Heart left ventricle (tissue), 16 donors: Measurements from ENCODE around the gene POMP. TPM values are rescaled to one million over a fixed set of nuclear protein-coding genes. Genes with fewer than 3 reads are reported as not detected.
A peak's percentile ranks its signal among the peaks of the same experiment; 100 is the strongest.

Experiments used
- ATAC-seq, 4 donors: fragments of 200-7000 bp; cut with Tn5 transposase; one replicate each; pipeline ENCODE4 v1.9.1; 2020 to 2022; ENCODE audit warnings: moderate library complexity in 4 of 4, mild to moderate bottlenecking in 3 of 4, moderate number of reproducible peaks in 1 of 4
- DNase-seq, 5 donors: peaks; one replicate each; pipeline ENCODE4 v3.0.0-alpha.2; 2020
- H3K27ac ChIP-seq, 12 donors: fragments of 200-600 bp; sonication (generic) in 4 of 12; one replicate each; pipeline versions ENCODE4 v1.5.0 to v1.8.0; 2016 to 2022; ENCODE audit warnings: mild to moderate bottlenecking in 2 of 12
- H3K27me3 ChIP-seq, 9 donors: fragments of 200-600 bp; sonication (generic) in 2 of 9; one replicate each; pipeline versions ENCODE4 v1.5.1 to v1.8.0; 2016 to 2022; ENCODE audit warnings: mild to moderate bottlenecking in 3 of 9
- H3K36me3 ChIP-seq, 9 donors: fragments of 200-600 bp; sonication (generic) in 2 of 9; one replicate each; pipeline versions ENCODE4 v1.5.0 to v1.8.0; 2018 to 2022; ENCODE audit warnings: mild to moderate bottlenecking in 2 of 9
- H3K4me1 ChIP-seq, 12 donors: fragments of 200-600 bp; sonication (generic) in 4 of 12; one replicate each; pipeline versions ENCODE4 v1.5.0 to v1.8.0; 2016 to 2022; ENCODE audit warnings: mild to moderate bottlenecking in 3 of 12
- H3K4me3 ChIP-seq, 12 donors: fragments of 200-600 bp; sonication (generic) in 4 of 12; one replicate each; pipeline versions ENCODE4 v1.5.0 to v1.8.0; 2017 to 2022; ENCODE audit warnings: mild to moderate bottlenecking in 9 of 12, moderate library complexity in 4 of 12
- H3K9me3 ChIP-seq, 12 donors: fragments of 200-600 bp; sonication (generic) in 4 of 12; one replicate each; pipeline versions ENCODE4 v1.5.0 to v1.8.0; 2016 to 2022; ENCODE audit warnings: mild to moderate bottlenecking in 1 of 12
- POLR2A ChIP-seq, 2 donors: fragments of 450-650 bp; IDR thresholded peaks; one replicate each; pipeline ENCODE4 v1.6.1; 2017; ENCODE audit warnings: antibody characterized with exemption in 2 of 2, mild to moderate bottlenecking in 2 of 2, moderate library complexity in 2 of 2
- WGBS, 4 donors: extraction: QIAGEN DNeasy Blood & Tissue Kit in 2 of 4; methylation state at CpG; one replicate each; pipeline versions ENCODE4 v1.1.5 to v1.1.7; 2013 to 2018; 5-methylcytosine and 5-hydroxymethylcytosine counted together
- intact Hi-C, 10 donors: fragments of 100-400 bp; cut with DNase I; formaldehyde crosslinking; loops; one replicate each; pipeline versions ENCODE4 v1.11.1 to v1.14.2; 2022
- long read RNA-seq, 3 donors: library from polyadenylated mRNA; unstranded; transcript quantifications; one replicate each; pipeline ENCODE4 v2.0.0, GENCODE V29; 2020 to 2021
- polyA plus RNA-seq, 2 donors: library from polyadenylated mRNA; stranded (reverse); fragments of 200-250 nt; gene quantifications; one replicate each; pipeline ENCODE4 v1.2.3, GENCODE V29; 2013
- total RNA-seq, 9 donors: library from RNA; depleted of rRNA in 2 of 9; stranded (reverse); fragments of >200 nt in 2 of 9; fragmentation: NEBNext Ultra II Directional in 3 of 9; extraction: Animal tissue kit (Norgen Biotek cat#: 25700) in 3 of 9; gene quantifications; one replicate each; pipeline versions ENCODE4 v1.1.0 to v1.2.4, GENCODE V29; 2016 to 2023
- TF ChIP-seq, protein P1 (sequence below), 12 donors: fragments of 200-600 bp; sonication (generic) in 4 of 12; IDR thresholded peaks; one replicate each; pipeline versions ENCODE4 v1.5.0 to v1.8.0; 2018 to 2022; ENCODE audit warnings: antibody characterized with exemption in 12 of 12, mild to moderate bottlenecking in 5 of 12
- donor health status: ischemic (EF 13 %, LVEDD 7.1; RV severe dilation, severe dysfunction).
- donor health status: healthy with polysubstance abuse.
- donor health status: DM: no; HTN: yes; CAD: no.
- donor health status: DM: no; HTN: no; CAD: no.
- donor health status: ischemic (EF 25% LVEDD 6.9; RV normal size, moderate dysfunction).
- donor health status: ischemic (EF 25% LVEDD 5.7; RV mildly dilated, moderate dysfunction).
- donor health status: healthy.
- donor health status: DM: yes; HTN: yes; CAD: no.
- donor health status: ischemic (EF 35%, LVEDD 5.7; RV mildly dilated, moderate dysfunction).
- donor health status: nonischemic (EF 11% LVEDD 7.7; RV severe dilation, severe dysfunction).
- donor health status: DM: yes; HTN: yes; CAD: no.
- donor health status: PGD.
- donor health status: ischemic (EF 29% LVEDD 5.4; RV normal size, mild dysfunction).
- donor health status: nonischemic (EF 23%, LVEDD 6.1; RV moderate dilation, normal function).

The POMP gene, protein sequence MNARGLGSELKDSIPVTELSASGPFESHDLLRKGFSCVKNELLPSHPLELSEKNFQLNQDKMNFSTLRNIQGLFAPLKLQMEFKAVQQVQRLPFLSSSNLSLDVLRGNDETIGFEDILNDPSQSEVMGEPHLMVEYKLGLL
- 100 to 1,000 TPM in 5 of 9 donors, 10 to 100 TPM in 4; 87.8 to 120 (median 102) TPM for total RNA-seq
- polyA plus RNA-seq = 100 to 1,000 TPM; 134 to 149 TPM
- long read RNA-seq, donor 1, transcript POMP-201 (6 exons, 1,330 nt) = major isoform, 153 of 169 reads
- long read RNA-seq, donor 1, partial matches to known transcripts = 14 of 169 reads
- long read RNA-seq, donor 1, other reads (novel, unspliced or antisense) = 2 of 169 reads
- long read RNA-seq, donor 2, transcript POMP-201 (6 exons, 1,330 nt) = major isoform, 142 of 157 reads
- long read RNA-seq, donor 2, partial matches to known transcripts = 9 of 157 reads
- long read RNA-seq, donor 2, other reads (novel, unspliced or antisense) = 6 of 157 reads
- long read RNA-seq, donor 3, transcript POMP-201 (6 exons, 1,330 nt) = major isoform, 107 of 117 reads
- long read RNA-seq, donor 3, partial matches to known transcripts = 9 of 117 reads
- long read RNA-seq, donor 3, other reads (novel, unspliced or antisense) = 1 of 117 reads

DNA sequence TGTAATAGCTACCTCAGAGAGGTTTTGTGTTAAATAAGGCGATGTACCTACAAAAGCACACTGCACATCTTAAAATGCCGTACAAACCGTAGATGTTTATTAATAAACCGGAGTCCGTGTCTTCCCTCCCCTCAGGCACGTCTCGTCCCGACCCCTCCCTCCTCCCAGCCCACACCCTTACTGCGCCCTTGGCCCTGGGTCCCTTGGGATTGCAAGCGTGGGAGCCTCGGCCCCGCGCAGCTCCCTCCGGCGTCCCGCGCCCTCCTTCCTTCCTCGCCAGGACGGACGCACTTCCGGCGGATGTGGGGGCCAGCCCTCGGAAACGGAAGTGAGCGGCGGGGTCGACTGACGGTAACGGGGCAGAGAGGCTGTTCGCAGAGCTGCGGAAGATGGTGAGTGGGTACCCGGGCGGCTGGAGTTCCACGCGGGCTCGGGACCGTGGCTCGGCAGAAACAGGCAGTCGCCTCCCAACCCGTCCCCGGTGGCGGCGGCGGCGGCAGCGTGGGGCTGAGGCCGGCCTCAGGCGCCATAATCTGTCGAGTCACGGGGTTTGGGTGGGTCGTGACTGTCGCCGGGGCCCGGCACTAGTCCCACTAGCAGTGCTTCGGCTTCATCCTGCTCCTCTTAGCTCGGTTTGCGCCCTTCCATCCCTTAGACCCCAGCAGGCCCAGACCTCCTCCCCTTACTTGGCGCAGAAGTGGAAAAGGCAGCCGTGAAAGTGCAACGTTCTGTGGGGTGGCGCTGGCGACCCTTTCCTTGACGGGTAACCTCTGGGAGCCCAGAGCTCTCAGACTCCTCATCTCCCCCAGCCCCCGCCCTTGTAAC lies at the start of gene POMP:
Gene POMP, plus strand, starts transcription at position 335 of the 825 bp plus-strand sequence. Its CDS starts 55 bp downstream, at position 390.
- H3K36me3 ChIP-seq = peaks cover 0 to 36% (median 29%) of the 10 kb centered on the region in 9 donors
- ATAC-seq = peak; percentile 97 to 98 (median 98)
- TF ChIP-seq, protein P1, sequence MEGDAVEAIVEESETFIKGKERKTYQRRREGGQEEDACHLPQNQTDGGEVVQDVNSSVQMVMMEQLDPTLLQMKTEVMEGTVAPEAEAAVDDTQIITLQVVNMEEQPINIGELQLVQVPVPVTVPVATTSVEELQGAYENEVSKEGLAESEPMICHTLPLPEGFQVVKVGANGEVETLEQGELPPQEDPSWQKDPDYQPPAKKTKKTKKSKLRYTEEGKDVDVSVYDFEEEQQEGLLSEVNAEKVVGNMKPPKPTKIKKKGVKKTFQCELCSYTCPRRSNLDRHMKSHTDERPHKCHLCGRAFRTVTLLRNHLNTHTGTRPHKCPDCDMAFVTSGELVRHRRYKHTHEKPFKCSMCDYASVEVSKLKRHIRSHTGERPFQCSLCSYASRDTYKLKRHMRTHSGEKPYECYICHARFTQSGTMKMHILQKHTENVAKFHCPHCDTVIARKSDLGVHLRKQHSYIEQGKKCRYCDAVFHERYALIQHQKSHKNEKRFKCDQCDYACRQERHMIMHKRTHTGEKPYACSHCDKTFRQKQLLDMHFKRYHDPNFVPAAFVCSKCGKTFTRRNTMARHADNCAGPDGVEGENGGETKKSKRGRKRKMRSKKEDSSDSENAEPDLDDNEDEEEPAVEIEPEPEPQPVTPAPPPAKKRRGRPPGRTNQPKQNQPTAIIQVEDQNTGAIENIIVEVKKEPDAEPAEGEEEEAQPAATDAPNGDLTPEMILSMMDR (IDR thresholded peaks at IDR 0.05) = peak in 2 of 12 donors; percentile 3 to 9
- TF ChIP-seq POLR2A (IDR thresholded peaks at IDR 0.05) = peak; percentile 43 to 89
- peaks cover 10 to 71% (median 44%) of the 10 kb centered on the region in 12 donors for H3K4me1 ChIP-seq
- H3K27ac ChIP-seq = peak within 1 kb of the TSS; percentile 88 to 99 (median 96)
- peak within 1 kb of the TSS; percentile 63 to 99 (median 88) for H3K4me3 ChIP-seq
- no peaks in the 10 kb centered on the region for H3K9me3 ChIP-seq
- peak; percentile 96 to 97 (median 96) for DNase-seq
- intact Hi-C loops = loop anchor here in 4 of 10 donors (2.0 to 10.0 kb wide), 5 partner anchors 18 to 524 kb away; partner anchors contain the start of genes SLC46A3 (in 2 of the 4), FLT1 (in 1 of the 4) and PAN3 (in 1 of the 4)
- no peaks in the 10 kb centered on the region for H3K27me3 ChIP-seq
- WGBS, 4 donors = 0 to 1% (median 0%) methylated on average over 38 to 64 of the region's 64 CpGs

DNA sequence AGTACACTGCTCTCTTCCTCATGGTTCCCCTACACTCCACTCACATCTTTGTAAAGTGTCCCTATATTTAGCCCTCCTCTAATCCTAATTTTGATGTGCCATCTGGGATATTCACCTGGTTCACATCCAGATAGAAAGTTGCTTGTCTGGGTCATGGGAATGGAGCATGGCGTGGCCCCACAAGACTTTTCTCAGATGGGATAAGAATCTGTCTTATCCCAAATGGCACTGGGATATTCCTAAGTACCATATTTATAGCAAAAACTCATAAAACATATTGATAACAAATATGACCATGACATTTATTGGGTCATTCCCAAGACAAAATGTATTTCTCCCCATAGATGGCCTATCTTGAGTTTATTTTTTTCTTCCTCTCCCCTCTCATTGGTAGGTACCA lies 49.5 kb upstream of the POMP start:
- H3K27ac ChIP-seq = no peak overlapping the region
- intact Hi-C loops = no loop called here
- no peak for ATAC-seq
- no peaks in the 10 kb centered on the region for H3K9me3 ChIP-seq
- WGBS, 4 donors = 95 to 100% (median 99%) methylated on average over 1 of the region's 1 CpG
- TF ChIP-seq, protein P1 (IDR thresholded peaks at IDR 0.05) = no peak
- no peak for TF ChIP-seq POLR2A (IDR thresholded peaks at IDR 0.05)
- DNase-seq = no peak
- H3K4me1 ChIP-seq = peaks cover 0 to 16% (median 0%) of the 10 kb centered on the region in 12 donors
- no peaks in the 10 kb centered on the region for H3K27me3 ChIP-seq
- H3K36me3 ChIP-seq = no peaks in the 10 kb centered on the region
- H3K4me3 ChIP-seq = no peak overlapping the region

DNA sequence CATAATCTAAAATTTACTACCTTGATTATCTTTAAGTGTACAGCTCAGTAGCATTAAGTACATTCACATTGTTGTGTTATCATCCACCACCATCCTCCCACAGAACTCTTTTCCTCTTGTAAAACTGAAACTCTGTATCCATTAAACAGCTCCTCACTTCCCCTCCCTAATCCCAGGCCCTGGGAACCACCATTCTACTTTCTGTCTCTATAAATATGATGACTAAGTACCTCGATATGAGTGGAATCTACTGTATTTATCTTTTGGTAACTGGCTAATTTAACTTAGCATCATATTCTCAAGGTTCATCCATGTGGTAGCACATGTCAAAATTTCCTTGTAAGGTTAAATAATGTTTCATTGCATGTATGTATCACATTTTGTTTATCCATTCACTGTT lies 49.0 kb upstream of the POMP start:
- Histone ChIP-seq H3K27ac (no peak overlapping the region), H3K9me3 (no peaks in the 10 kb centered on the region), H3K4me3 (no peak overlapping the region), H3K36me3 (no peaks in the 10 kb centered on the region), H3K4me1 (peaks cover 0 to 16% (median 0%) of the 10 kb centered on the region in 12 donors), H3K27me3 (no peaks in the 10 kb centered on the region)
- no peak for DNase-seq
- TF ChIP-seq, protein P1 (IDR thresholded peaks at IDR 0.05) = no peak
- no peak for TF ChIP-seq POLR2A (IDR thresholded peaks at IDR 0.05)
- intact Hi-C loops = no loop called here
- 84 to 93% (median 93%) methylated on average over 1 of the region's 1 CpG for WGBS, 4 donors
- ATAC-seq = no peak
